HL-60 (cell line): ENCODE measurements around the gene FRRS1.

Experiments used
- DNase-seq, 2 experiments: peaks; one replicate each; pipeline ENCODE4 v3.0.0-alpha.2; 2010 to 2020; ENCODE audit warnings: low read depth in 1 of 2, low spot score in 1 of 2
- H3K27ac ChIP-seq: fragments of 250-450 bp; sonication (Bioruptor Pico); replicated peaks from 2 replicates; pipeline ENCODE4 v1.5.1; 2020; ENCODE audit warnings: mild to moderate bottlenecking, moderate library complexity
- H3K27me3 ChIP-seq: fragments of 250-450 bp; sonication (Bioruptor Pico); 2 replicates; pipeline ENCODE4 v1.5.1; 2021; ENCODE audit warnings: mild to moderate bottlenecking, moderate library complexity; ENCODE audit not compliant: insufficient read depth, poor library complexity, severe bottlenecking
- H3K4me3 ChIP-seq: replicated peaks from 2 replicates; pipeline ENCODE4 v1.5.1; 2011; ENCODE audit warnings: mild to moderate bottlenecking, control low read depth, low read length; ENCODE audit not compliant: insufficient read depth
- GABPA ChIP-seq: IDR thresholded peaks from 2 replicates; pipeline ENCODE4 v1.6.1; 2012; ENCODE audit warnings: low read depth
- POLR2AphosphoS5 ChIP-seq: IDR thresholded peaks from 2 replicates; pipeline ENCODE4 v1.6.1; 2012; ENCODE audit warnings: low read depth
- REST ChIP-seq: IDR thresholded peaks from 2 replicates; pipeline ENCODE4 v1.6.1; 2012; ENCODE audit warnings: low read depth; ENCODE audit not compliant: insufficient replicate concordance
- SPI1 ChIP-seq: IDR thresholded peaks from 2 replicates; pipeline ENCODE4 v1.6.1; 2012; ENCODE audit warnings: low read depth, mild to moderate bottlenecking, borderline replicate concordance
- TF ChIP-seq, protein P1 (sequence below): IDR thresholded peaks from one replicate; pipeline ENCODE4 v1.5.1; 2011; ENCODE audit warnings: low read length, control low read depth, inconsistent platforms; ENCODE audit not compliant: insufficient read depth

FRRS1 gene

GRCh38 chr1:99682291-99682751, 84.1 kb downstream of the FRRS1 start:
- TF ChIP-seq SPI1 (no peak), POLR2AphosphoS5 (no peak), GABPA (no peak), REST (no peak)
- TF ChIP-seq, protein P1, sequence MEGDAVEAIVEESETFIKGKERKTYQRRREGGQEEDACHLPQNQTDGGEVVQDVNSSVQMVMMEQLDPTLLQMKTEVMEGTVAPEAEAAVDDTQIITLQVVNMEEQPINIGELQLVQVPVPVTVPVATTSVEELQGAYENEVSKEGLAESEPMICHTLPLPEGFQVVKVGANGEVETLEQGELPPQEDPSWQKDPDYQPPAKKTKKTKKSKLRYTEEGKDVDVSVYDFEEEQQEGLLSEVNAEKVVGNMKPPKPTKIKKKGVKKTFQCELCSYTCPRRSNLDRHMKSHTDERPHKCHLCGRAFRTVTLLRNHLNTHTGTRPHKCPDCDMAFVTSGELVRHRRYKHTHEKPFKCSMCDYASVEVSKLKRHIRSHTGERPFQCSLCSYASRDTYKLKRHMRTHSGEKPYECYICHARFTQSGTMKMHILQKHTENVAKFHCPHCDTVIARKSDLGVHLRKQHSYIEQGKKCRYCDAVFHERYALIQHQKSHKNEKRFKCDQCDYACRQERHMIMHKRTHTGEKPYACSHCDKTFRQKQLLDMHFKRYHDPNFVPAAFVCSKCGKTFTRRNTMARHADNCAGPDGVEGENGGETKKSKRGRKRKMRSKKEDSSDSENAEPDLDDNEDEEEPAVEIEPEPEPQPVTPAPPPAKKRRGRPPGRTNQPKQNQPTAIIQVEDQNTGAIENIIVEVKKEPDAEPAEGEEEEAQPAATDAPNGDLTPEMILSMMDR: no peak
- no peak overlapping the region for H3K4me3 ChIP-seq
- no peak overlapping the region for H3K27ac ChIP-seq
- DNase-seq: no peak
- H3K27me3 ChIP-seq: no peaks in the 10 kb centered on the region

GRCh38 chr1:99681583-99681982, 84.9 kb downstream of the FRRS1 start:
- H3K4me3 ChIP-seq: no peak overlapping the region
- TF ChIP-seq POLR2AphosphoS5 (no peak), GABPA (no peak), SPI1 (no peak), REST (no peak)
- TF ChIP-seq, protein P1: no peak
- no peak for DNase-seq
- no peak overlapping the region for H3K27ac ChIP-seq
- no peaks in the 10 kb centered on the region for H3K27me3 ChIP-seq

DNA sequence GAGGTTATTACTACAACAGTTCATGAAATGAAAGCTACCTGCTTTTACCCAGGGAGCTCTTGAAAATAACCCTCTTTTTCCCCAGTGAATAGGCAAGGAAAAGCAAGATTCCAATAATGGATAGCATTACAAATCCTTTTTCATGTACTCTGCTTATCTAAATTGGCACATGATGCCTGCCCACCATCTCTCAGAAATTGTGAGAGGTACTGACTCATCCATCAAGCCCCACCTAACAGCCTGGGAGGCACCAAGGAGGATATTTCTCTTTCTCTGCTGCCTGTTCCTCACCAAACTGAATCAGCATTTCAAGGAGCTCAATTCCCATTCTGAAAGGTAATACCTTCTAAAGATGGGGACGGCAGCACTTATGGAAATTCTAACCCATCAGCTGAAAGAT, 86.2 kb downstream of the FRRS1 start:
- Histone ChIP-seq H3K4me3 (no peak overlapping the region), H3K27ac (no peak overlapping the region), H3K27me3 (no peaks in the 10 kb centered on the region)
- DNase-seq: no peak
- TF ChIP-seq, protein P1: no peak
- no peak for TF ChIP-seq SPI1
- TF ChIP-seq GABPA: no peak
- no peak for TF ChIP-seq REST
- no peak for TF ChIP-seq POLR2AphosphoS5
